Left ventricle myocardium inferior (tissue), 1 donor: ENCODE results near the gene CFAP99. TPM values are rescaled to one million over a fixed set of nuclear protein-coding genes. Genes with fewer than 3 reads are reported as not detected.

Source experiments
- DNase-seq: peaks from one replicate; pipeline ENCODE4 v3.0.0-alpha.2; 2020
- H3K27ac ChIP-seq: fragments of 200-600 bp; replicated peaks from 2 replicates; pipeline ENCODE4 v1.8.0; 2021
- H3K27me3 ChIP-seq: fragments of 200-600 bp; 2 replicates; pipeline ENCODE4 v1.8.0; 2021; ENCODE audit warnings: low read depth
- H3K36me3 ChIP-seq: fragments of 200-600 bp; 2 replicates; pipeline ENCODE4 v1.8.0; 2021
- H3K4me1 ChIP-seq: fragments of 200-600 bp; 2 replicates; pipeline ENCODE4 v1.8.0; 2021
- H3K4me3 ChIP-seq: fragments of 200-600 bp; 2 replicates; pipeline ENCODE4 v1.8.0; 2021; ENCODE audit warnings: mild to moderate bottlenecking, moderate library complexity
- H3K9me3 ChIP-seq: fragments of 200-600 bp; replicated peaks from 2 replicates; pipeline ENCODE4 v1.8.0; 2021
- CTCF ChIP-seq: fragments of 200-600 bp; IDR thresholded peaks from 2 replicates; pipeline ENCODE4 v1.8.0; 2021; ENCODE audit warnings: antibody characterized with exemption, mild to moderate bottlenecking, borderline replicate concordance
- intact Hi-C: fragments of 100-400 bp; cut with micrococcal nuclease; formaldehyde crosslinking; loops from one replicate; pipeline ENCODE4 v1.11.0; 2022
- total RNA-seq: library from RNA; stranded (reverse); fragmentation: NEBNext Ultra II Directional; extraction: Animal tissue kit (Norgen Biotek cat#: 25700); gene quantifications from one replicate; pipeline ENCODE4 v1.2.1, GENCODE V29; 2021
- donor health status: DM: no; HTN: yes; CAD: no; lungs with severe emphysema.

The CFAP99 gene
- total RNA-seq, 1 donor from 2014 or later, result not detected

GRCh38 chr4:2417765-2418649 is 748 bp upstream of the CFAP99 start, which contains the start of gene ZFYVE28:
Gene ZFYVE28, minus strand, starts transcription at chr4:2418645. Its CDS starts 322 bp downstream, at chr4:2418323.
- no peak for DNase-seq
- Histone ChIP-seq H3K27ac (peak within 1 kb of the TSS; percentile 78), H3K4me3 (peak within 1 kb of the TSS; percentile 78), H3K36me3 (no peaks in the 10 kb centered on the region), H3K9me3 (no peaks in the 10 kb centered on the region), H3K27me3 (peaks cover 39% of the 10 kb centered on the region), H3K4me1 (peaks cover 51% of the 10 kb centered on the region)
- TF ChIP-seq CTCF, result no peak
- intact Hi-C loops, result no loop called here

DNA sequence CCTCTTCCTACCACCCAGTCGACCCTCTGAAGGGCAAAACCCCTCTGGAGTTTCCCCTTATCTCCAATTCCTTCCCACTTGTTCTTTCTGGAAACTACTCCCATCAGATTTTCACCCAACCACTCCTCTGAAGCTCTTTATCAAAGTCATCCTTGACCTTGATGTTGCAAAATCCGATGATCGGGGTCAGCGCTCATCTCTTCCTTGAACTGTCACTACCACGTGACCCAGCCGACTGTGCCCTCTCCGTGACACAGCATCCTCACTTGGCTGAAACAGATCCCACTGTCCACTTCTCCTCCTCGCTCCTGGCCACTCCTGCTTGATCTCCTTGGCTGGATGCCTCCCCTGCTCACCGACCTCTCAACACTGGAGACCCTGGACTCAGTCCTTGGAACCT is 1.1 kb downstream of the CFAP99 start:
- peaks cover 53% of the 10 kb centered on the region for H3K27me3 ChIP-seq
- no peak for DNase-seq

GRCh38 chr4:2421928-2422327 is 3.2 kb downstream of the CFAP99 start:
- no peak for TF ChIP-seq CTCF
- no peak for DNase-seq
- Histone ChIP-seq H3K4me1 (peaks cover 19% of the 10 kb centered on the region), H3K4me3 (no peak overlapping the region), H3K36me3 (no peaks in the 10 kb centered on the region), H3K27ac (no peak overlapping the region), H3K9me3 (no peaks in the 10 kb centered on the region), H3K27me3 (peaks cover 60% of the 10 kb centered on the region)
- intact Hi-C loops, result no loop called here

More for the DNA sequence above, 1.1 kb downstream of the CFAP99 start:
- Histone ChIP-seq H3K4me1 (peaks cover 35% of the 10 kb centered on the region), H3K27ac (no peak overlapping the region), H3K4me3 (peak overlapping the region; percentile 78), H3K9me3 (no peaks in the 10 kb centered on the region), H3K36me3 (no peaks in the 10 kb centered on the region)
- no peak for TF ChIP-seq CTCF
- intact Hi-C loops, result no loop called here

DNA sequence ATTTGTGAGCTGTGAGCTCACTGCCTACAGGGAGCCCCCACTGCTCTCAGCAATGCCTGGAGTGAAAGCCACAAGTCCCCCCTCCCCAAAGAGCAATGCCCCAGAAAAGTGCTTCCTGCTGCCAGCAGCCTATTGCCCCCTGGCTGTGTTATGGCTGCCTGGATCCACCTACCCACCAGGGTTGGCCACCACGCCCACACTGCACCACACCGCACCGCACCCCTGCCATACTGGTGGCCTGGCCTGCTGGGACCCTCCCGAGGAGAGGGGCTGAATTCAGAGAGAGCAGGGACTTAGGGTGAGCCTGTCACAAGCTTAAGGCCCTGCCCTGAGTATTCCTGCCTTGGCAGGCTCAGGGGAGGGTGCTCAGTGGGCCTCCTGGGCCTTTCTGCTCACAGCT is 4.3 kb downstream of the CFAP99 start:
- Histone ChIP-seq H3K4me1 (peaks cover 10% of the 10 kb centered on the region), H3K9me3 (no peaks in the 10 kb centered on the region), H3K27me3 (peaks cover 69% of the 10 kb centered on the region), H3K4me3 (no peak overlapping the region), H3K27ac (no peak overlapping the region), H3K36me3 (no peaks in the 10 kb centered on the region)
- DNase-seq, result no peak
- no peak for TF ChIP-seq CTCF
- intact Hi-C loops, result no loop called here

DNA sequence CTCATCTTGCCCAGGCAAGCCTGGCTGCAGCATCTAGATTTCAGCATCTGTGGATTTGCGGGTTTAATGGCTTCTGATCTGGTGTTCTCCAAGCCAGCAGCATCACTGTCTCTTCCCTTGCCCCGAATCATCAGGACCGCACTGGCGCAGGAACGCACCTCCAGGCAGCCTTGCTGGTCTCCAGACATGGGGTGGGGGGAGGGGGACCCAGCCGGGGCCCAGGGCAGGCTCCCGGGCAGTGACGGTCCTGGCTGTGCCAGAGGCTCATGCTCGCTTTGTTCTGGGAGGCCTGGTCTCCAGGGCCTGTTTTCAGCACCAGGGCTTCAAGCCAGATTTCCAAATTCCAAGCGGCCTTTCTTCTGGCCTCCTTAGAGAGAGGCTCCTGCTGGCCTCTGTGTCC is 4.9 kb downstream of the CFAP99 start:
- Histone ChIP-seq H3K27ac (no peak overlapping the region), H3K4me1 (peaks cover 10% of the 10 kb centered on the region), H3K9me3 (no peaks in the 10 kb centered on the region), H3K36me3 (no peaks in the 10 kb centered on the region), H3K27me3 (peaks cover 74% of the 10 kb centered on the region), H3K4me3 (no peak overlapping the region)
- no peak for TF ChIP-seq CTCF
- intact Hi-C loops, result no loop called here
- no peak for DNase-seq
